Aorta (tissue), 5 donors: ENCODE results near the gene IFI44. TPM values are rescaled to one million over a fixed set of nuclear protein-coding genes. Genes with fewer than 3 reads are reported as not detected.

Experiments used
- ATAC-seq: fragments of 200-7000 bp; cut with Tn5 transposase; one replicate; pipeline ENCODE4 v1.9.1; 2022; ENCODE audit warnings: moderate library complexity; ENCODE audit not compliant: low FRiP score
- DNase-seq, 2 donors: peaks; one replicate each; pipeline ENCODE4 v3.0.0-alpha.2; 2020
- H3K27ac ChIP-seq, 2 donors: one replicate each; pipeline ENCODE4 v1.5.1; 2013; ENCODE audit warnings: low read length in 2 of 2, mild to moderate bottlenecking in 2 of 2, moderate library complexity in 2 of 2, control low read depth in 1 of 2, inconsistent platforms in 1 of 2, low read depth in 1 of 2
- H3K27me3 ChIP-seq, 2 donors: one replicate each; pipeline ENCODE4 v1.6.1; 2013; ENCODE audit warnings: control low read depth in 1 of 2, low read length in 1 of 2, mild to moderate bottlenecking in 1 of 2, moderate library complexity in 1 of 2; ENCODE audit not compliant: insufficient read depth in 2 of 2, control insufficient read depth in 1 of 2
- H3K36me3 ChIP-seq, 2 donors: one replicate each; pipeline ENCODE4 v1.6.1; 2013; ENCODE audit warnings: control low read depth in 1 of 2, low read length in 1 of 2, mild to moderate bottlenecking in 1 of 2; ENCODE audit not compliant: insufficient read depth in 2 of 2, control insufficient read depth in 1 of 2
- H3K4me1 ChIP-seq, 2 donors: one replicate each; pipeline ENCODE4 v1.6.1; 2013; ENCODE audit warnings: low read length in 2 of 2, control low read depth in 1 of 2, mild to moderate bottlenecking in 1 of 2, moderate library complexity in 1 of 2; ENCODE audit not compliant: insufficient read depth in 2 of 2, control insufficient read depth in 1 of 2
- H3K4me3 ChIP-seq, 2 donors: one replicate each; pipeline ENCODE4 v1.5.1; 2013; ENCODE audit warnings: low read length in 2 of 2, control low read depth in 1 of 2, mild to moderate bottlenecking in 1 of 2
- H3K9me3 ChIP-seq: one replicate; pipeline ENCODE4 v1.6.1; 2013; ENCODE audit warnings: mild to moderate bottlenecking, low read length; ENCODE audit not compliant: control insufficient read depth
- WGBS, 2 donors: extraction: QIAGEN DNeasy Blood & Tissue Kit; methylation state at CpG; one replicate each; pipeline ENCODE4 v1.1.7; 2013; 5-methylcytosine and 5-hydroxymethylcytosine counted together
- intact Hi-C, 2 donors: fragments of 100-400 bp; cut with DNase I; formaldehyde crosslinking; loops; one replicate each; pipeline versions ENCODE4 v1.14.2 to v1.15.0; 2022
- polyA plus RNA-seq, 2 donors: library from polyadenylated mRNA; stranded (reverse); fragments of 200-250 nt; gene quantifications; one replicate each; pipeline ENCODE4 v1.2.3, GENCODE V29; 2013
- total RNA-seq, 2 donors: library from RNA; stranded (reverse); fragmentation: NEBNext Ultra II Directional; extraction: Animal tissue kit (Norgen Biotek cat#: 25700); gene quantifications; one replicate each; pipeline ENCODE4 v1.2.1, GENCODE V29; 2021
- donor health status: healthy with polysubstance abuse.
- donor health status: Bipolar disorder and iron deficiency.
- donor health status: DM: no; HTN: no; CAD: no.
- donor health status: DM: no; HTN: no; CAD: no.
- donor health status: DM: yes; HTN: yes; CAD: no.

IFI44 gene
- total and polyA plus RNA-seq, 4 donors = 12.4 to 52.7 (median 26.6) TPM

- no peak overlapping the region for H3K27ac ChIP-seq
- no peaks in the 10 kb centered on the region for H3K36me3 ChIP-seq
- 57 to 68% methylated on average over 2 of the region's 2 CpGs for WGBS, 2 donors
- intact Hi-C loops = no loop called here
- no peaks in the 10 kb centered on the region for H3K9me3 ChIP-seq
- H3K4me1 ChIP-seq = peaks cover 0 to 2% of the 10 kb centered on the region in 2 donors
- ATAC-seq (no peak), DNase-seq (no peak)
- no peak overlapping the region for H3K4me3 ChIP-seq
- H3K27me3 ChIP-seq = no peaks in the 10 kb centered on the region
Measured at GRCh38 chr1:78681265-78681664, 31.6 kb downstream of the IFI44 start.

- no peak for ATAC-seq
- intact Hi-C loops = no loop called here
- no peaks in the 10 kb centered on the region for H3K36me3 ChIP-seq
- no peaks in the 10 kb centered on the region for H3K9me3 ChIP-seq
- no peak for DNase-seq
- 52 to 64% methylated on average over 3 of the region's 3 CpGs for WGBS, 2 donors
- H3K27ac ChIP-seq = no peak overlapping the region
- peaks cover 0 to 2% of the 10 kb centered on the region in 2 donors for H3K4me1 ChIP-seq
- H3K27me3 ChIP-seq = no peaks in the 10 kb centered on the region
- H3K4me3 ChIP-seq = no peak overlapping the region
Measured at GRCh38 chr1:78682496-78682895, 32.9 kb downstream of the IFI44 start.

GRCh38 chr1:78683079-78683478, 33.4 kb downstream of the IFI44 start:
- Histone ChIP-seq H3K4me1 (peaks cover 0 to 2% of the 10 kb centered on the region in 2 donors), H3K27ac (no peak overlapping the region), H3K4me3 (no peak overlapping the region), H3K36me3 (no peaks in the 10 kb centered on the region), H3K27me3 (no peaks in the 10 kb centered on the region), H3K9me3 (no peaks in the 10 kb centered on the region)
- WGBS, 2 donors = 43 to 62% methylated on average over 2 of the region's 2 CpGs
- no peak for ATAC-seq
- intact Hi-C loops = no loop called here
- DNase-seq = no peak

GRCh38 chr1:78687315-78687714, 37.7 kb downstream of the IFI44 start:
- WGBS, 2 donors = 94 to 96% methylated on average over 1 of the region's 1 CpG
- H3K27ac ChIP-seq = no peak overlapping the region
- peaks cover 0 to 3% of the 10 kb centered on the region in 2 donors for H3K4me1 ChIP-seq
- H3K27me3 ChIP-seq = no peaks in the 10 kb centered on the region
- H3K9me3 ChIP-seq = no peaks in the 10 kb centered on the region
- no peaks in the 10 kb centered on the region for H3K36me3 ChIP-seq
- intact Hi-C loops = no loop called here
- DNase-seq (no peak), ATAC-seq (no peak)
- H3K4me3 ChIP-seq = no peak overlapping the region

GRCh38 chr1:78687914-78688313, 38.3 kb downstream of the IFI44 start:
- H3K9me3 ChIP-seq = no peaks in the 10 kb centered on the region
- peaks cover 0 to 3% of the 10 kb centered on the region in 2 donors for H3K4me1 ChIP-seq
- intact Hi-C loops = no loop called here
- H3K27ac ChIP-seq = no peak overlapping the region
- no peak for ATAC-seq
- WGBS, 2 donors = 19 to 41% methylated on average over 2 of the region's 2 CpGs
- H3K4me3 ChIP-seq = no peak overlapping the region
- H3K36me3 ChIP-seq = no peaks in the 10 kb centered on the region
- DNase-seq = no peak
- H3K27me3 ChIP-seq = no peaks in the 10 kb centered on the region

GRCh38 chr1:78688697-78689096, 39.1 kb downstream of the IFI44 start:
- ATAC-seq (no peak), DNase-seq (no peak)
- intact Hi-C loops = no loop called here
- no peaks in the 10 kb centered on the region for H3K9me3 ChIP-seq
- no peaks in the 10 kb centered on the region for H3K27me3 ChIP-seq
- H3K4me3 ChIP-seq = no peak overlapping the region
- no peaks in the 10 kb centered on the region for H3K36me3 ChIP-seq
- H3K4me1 ChIP-seq = peaks cover 0 to 3% of the 10 kb centered on the region in 2 donors
- no peak overlapping the region for H3K27ac ChIP-seq

GRCh38 chr1:78690516-78690915, 40.9 kb downstream of the IFI44 start:
- no peak for DNase-seq
- H3K27ac ChIP-seq = no peak overlapping the region
- H3K9me3 ChIP-seq = no peaks in the 10 kb centered on the region
- intact Hi-C loops = no loop called here
- H3K27me3 ChIP-seq = no peaks in the 10 kb centered on the region
- 82 to 95% methylated on average over 3 of the region's 3 CpGs for WGBS, 2 donors
- no peak overlapping the region for H3K4me3 ChIP-seq
- H3K36me3 ChIP-seq = no peaks in the 10 kb centered on the region
- H3K4me1 ChIP-seq = peaks cover 0 to 2% of the 10 kb centered on the region in 2 donors
- ATAC-seq = no peak

- peaks cover 0 to 2% of the 10 kb centered on the region in 2 donors for H3K4me1 ChIP-seq
- DNase-seq (no peak), ATAC-seq (no peak)
- H3K27me3 ChIP-seq = no peaks in the 10 kb centered on the region
- no peak overlapping the region for H3K27ac ChIP-seq
- H3K9me3 ChIP-seq = no peaks in the 10 kb centered on the region
- H3K4me3 ChIP-seq = no peak overlapping the region
- WGBS, 2 donors = 55 to 64% methylated on average over 4 of the region's 4 CpGs
- intact Hi-C loops = no loop called here
- H3K36me3 ChIP-seq = no peaks in the 10 kb centered on the region
Measured at GRCh38 chr1:78691995-78692747, 42.5 kb downstream of the IFI44 start.

- intact Hi-C loops = no loop called here
- Histone ChIP-seq H3K4me3 (no peak overlapping the region), H3K36me3 (no peaks in the 10 kb centered on the region), H3K27ac (no peak overlapping the region), H3K9me3 (no peaks in the 10 kb centered on the region), H3K27me3 (no peaks in the 10 kb centered on the region), H3K4me1 (no peaks in the 10 kb centered on the region)
- DNase-seq = no peak
- ATAC-seq = no peak
Measured at GRCh38 chr1:78699813-78700212, 50.2 kb downstream of the IFI44 start.
